ENCODE measurements around the gene C11orf42.
"Not testable (repeated sequence)": the region's sequence is repeated elsewhere in the genome, so short reads cannot be mapped to it uniquely, and the experiment has no call there.

Gene C11orf42

GRCh38 chr11:6219359-6219758 lies 14.0 kb downstream of the C11orf42 start:
- no peak overlapping the region for H3K4me3 ChIP-seq (ENCODE audit: low read depth, low read length)

- no peak overlapping the region for H3K4me3 ChIP-seq (ENCODE audit: low read depth, low read length)
Measured at GRCh38 chr11:6223854-6224253, 18.5 kb downstream of the C11orf42 start.

- H3K4me3 ChIP-seq (ENCODE audit: low read depth, low read length): no peak overlapping the region
Measured at GRCh38 chr11:6224421-6224820, 19.1 kb downstream of the C11orf42 start.

- no peak overlapping the region for H3K4me3 ChIP-seq (ENCODE audit: low read depth, low read length)
Measured at GRCh38 chr11:6225024-6225423, 19.7 kb downstream of the C11orf42 start.

GRCh38 chr11:6225896-6226295 lies 20.5 kb downstream of the C11orf42 start:
- H3K4me3 ChIP-seq (ENCODE audit: low read depth, low read length): no peak overlapping the region

GRCh38 chr11:6228520-6228919 lies 23.2 kb downstream of the C11orf42 start:
- H3K4me3 ChIP-seq (ENCODE audit: low read depth, low read length): no peak overlapping the region

GRCh38 chr11:6229911-6230310 lies 24.6 kb downstream of the C11orf42 start:
- H3K4me3 ChIP-seq (ENCODE audit: low read depth, low read length): no peak overlapping the region

GRCh38 chr11:6232899-6233298 lies 27.5 kb downstream of the C11orf42 start:
- no peak overlapping the region for H3K4me3 ChIP-seq (ENCODE audit: low read depth, low read length)

GRCh38 chr11:6233984-6234386 lies 28.6 kb downstream of the C11orf42 start:
- peak overlapping the region; percentile 97 for H3K4me3 ChIP-seq (ENCODE audit: low read depth, low read length)

- peak within 1 kb of the TSS; percentile 97 for H3K4me3 ChIP-seq (ENCODE audit: low read depth, low read length)
Measured at GRCh38 chr11:6234387-6235107, 29.2 kb downstream of the C11orf42 start, which contains the start of gene FHIP1B. Gene FHIP1B, minus strand, starts transcription at chr11:6234636. Its CDS starts 10,120 bp downstream, at chr11:6224516.

- H3K4me3 ChIP-seq (ENCODE audit: low read depth, low read length): no peak overlapping the region
Measured at GRCh38 chr11:6237266-6237665, 31.9 kb downstream of the C11orf42 start.

- H3K4me3 ChIP-seq (ENCODE audit: low read depth, low read length): no peak overlapping the region
Measured at GRCh38 chr11:6237761-6238302, 32.5 kb downstream of the C11orf42 start.

GRCh38 chr11:6238902-6239301 lies 33.5 kb downstream of the C11orf42 start, which contains the start of gene CNGA4:
Gene CNGA4, plus strand, starts transcription at chr11:6239089. Its CDS starts 118 bp downstream, at chr11:6239207.
- no peak within 1 kb of the TSS for H3K4me3 ChIP-seq (ENCODE audit: low read depth, low read length)

GRCh38 chr11:6240139-6240538 lies 34.8 kb downstream of the C11orf42 start:
- no peak overlapping the region for H3K4me3 ChIP-seq (ENCODE audit: low read depth, low read length)

- H3K4me3 ChIP-seq (ENCODE audit: low read depth, low read length): no peak overlapping the region
Measured at GRCh38 chr11:6240781-6241180, 35.4 kb downstream of the C11orf42 start.

- H3K4me3 ChIP-seq (ENCODE audit: low read depth, low read length): no peak overlapping the region
Measured at GRCh38 chr11:6241316-6241715, 36.0 kb downstream of the C11orf42 start.

GRCh38 chr11:6245536-6245935 lies 40.2 kb downstream of the C11orf42 start:
- no peak overlapping the region for H3K4me3 ChIP-seq (ENCODE audit: low read depth, low read length)

- no peak overlapping the region for H3K4me3 ChIP-seq (ENCODE audit: low read depth, low read length)
Measured at GRCh38 chr11:6248248-6248647, 42.9 kb downstream of the C11orf42 start.

- H3K4me3 ChIP-seq (ENCODE audit: low read depth, low read length): not testable (repeated sequence)
Measured at GRCh38 chr11:6248897-6249296, 43.5 kb downstream of the C11orf42 start.

- no peak overlapping the region for H3K4me3 ChIP-seq (ENCODE audit: low read depth, low read length)
Measured at GRCh38 chr11:6249770-6250555, 44.6 kb downstream of the C11orf42 start.

- no peak overlapping the region for H3K4me3 ChIP-seq (ENCODE audit: low read depth, low read length)
Measured at GRCh38 chr11:6251120-6251733, 45.9 kb downstream of the C11orf42 start.

All from iPS-11a (cell line).